ENCODE data around the gene EFEMP2. TPM values are rescaled to one million over a fixed set of nuclear protein-coding genes. Genes with fewer than 3 reads are reported as not detected.

EFEMP2 gene
- total RNA-seq, 1 experiment from 2014 or later: 1.4 TPM

DNA sequence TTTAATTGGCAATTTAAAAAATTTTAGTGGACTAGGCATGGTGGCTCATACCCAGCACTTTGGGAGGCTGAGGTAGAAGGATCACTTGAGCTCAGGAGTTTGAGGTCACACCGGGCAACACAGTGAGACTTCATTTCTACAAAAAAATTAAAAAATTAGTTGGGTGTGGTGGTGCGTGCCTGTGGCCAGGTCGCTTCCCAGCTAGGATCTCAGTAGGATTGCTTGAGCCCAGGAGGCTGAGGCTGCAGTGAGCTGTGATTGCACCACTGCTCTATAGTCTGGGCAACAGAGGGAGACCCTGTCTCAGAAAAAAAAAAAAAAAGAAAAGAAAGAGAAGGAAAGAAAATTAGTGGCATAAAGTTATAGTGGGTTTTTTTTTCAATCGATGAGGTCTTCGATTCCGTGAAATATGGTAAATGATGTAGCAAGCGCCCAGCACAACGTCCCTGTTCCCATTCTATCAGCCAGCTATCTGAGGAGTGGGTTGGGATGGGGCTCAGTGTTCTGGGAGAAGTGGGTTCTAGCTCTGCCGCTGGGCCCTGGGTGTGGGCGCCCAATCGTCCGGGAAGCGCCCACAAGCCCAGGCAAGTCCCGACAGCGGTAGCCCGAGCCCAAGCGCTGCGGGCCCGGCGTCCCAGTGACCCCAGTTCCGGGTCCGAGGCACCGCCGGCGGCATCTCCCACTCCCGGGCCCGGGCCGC, 26.2 kb upstream of the EFEMP2 start:
- H3K4me1 ChIP-seq: peaks cover 29% of the 10 kb centered on the region
- no peak for TF ChIP-seq CTCF (IDR thresholded peaks at IDR 0.05; ENCODE audit: insufficient read depth in 1 of 2, low read depth in 1 of 2, low read length in 1 of 2, severe bottlenecking in 1 of 2, unreplicated experiment in 1 of 2)

DNA sequence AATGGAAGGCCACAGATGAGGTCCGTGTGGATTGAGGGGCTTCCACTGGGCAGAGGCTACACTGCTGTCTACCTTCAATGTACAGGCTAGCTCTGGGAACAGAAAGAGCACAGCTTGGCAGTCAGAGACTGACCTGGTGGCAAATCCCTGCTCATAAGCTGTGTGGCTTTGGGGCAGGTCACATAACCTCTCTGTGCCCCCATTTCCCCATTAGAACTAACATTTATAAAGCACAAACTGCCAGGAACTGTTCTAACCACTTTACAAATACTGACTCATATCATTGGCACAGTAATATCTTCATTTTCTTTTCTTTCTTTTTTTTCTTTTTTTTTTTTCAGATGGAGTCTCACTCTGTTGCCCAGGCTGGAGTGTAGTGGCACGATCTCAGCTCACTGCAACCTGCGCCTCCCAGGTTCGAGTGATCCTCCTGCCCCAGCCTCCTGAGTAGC, 24.4 kb upstream of the EFEMP2 start:
- Histone ChIP-seq H3K4me3 (ENCODE audit: low read depth, low read length) (no peak overlapping the region), H3K4me1 (peaks cover 11% of the 10 kb centered on the region), H3K27me3 (replicated peaks; ENCODE audit: control insufficient read depth, insufficient read depth, low read length) (no peaks in the 10 kb centered on the region; the same call in 1 of the 2 replicates), H3K36me3 (ENCODE audit: control insufficient read depth, insufficient read depth, low read length) (no peaks in the 10 kb centered on the region), H3K9me3 (no peaks in the 10 kb centered on the region)
- peaks cover 27% of the 10 kb centered on the region for H3K36me3 Mint-ChIP-seq (ENCODE audit: insufficient read depth, unreplicated experiment)
- no TSS peak for BruUV-seq (replicated peaks)
- intact Hi-C loops (cut with micrococcal nuclease; ENCODE audit: unreplicated experiment): no loop called here
- H3K27ac Mint-ChIP-seq (ENCODE audit: unreplicated experiment): no peak overlapping the region
- ChIA-PET POLR2A (no interaction called here), CTCF (interaction anchor here (0.7 to 1.4 kb wide), 4 partner anchors 9 to 87 kb away, joined by 3 to 19 read pairs (median 6); partner anchors contain the start of gene FIBP)
- no peak for DNase-seq
- TF ChIP-seq CTCF (IDR thresholded peaks at IDR 0.05; ENCODE audit: insufficient read depth in 1 of 2, low read depth in 1 of 2, low read length in 1 of 2, severe bottlenecking in 1 of 2, unreplicated experiment in 1 of 2): no peak
- H3K9me3 Mint-ChIP-seq (ENCODE audit: unreplicated experiment): no peaks in the 10 kb centered on the region
- H3K4me3 Mint-ChIP-seq (ENCODE audit: unreplicated experiment): no peak overlapping the region
- peaks cover 11% of the 10 kb centered on the region for H3K4me1 Mint-ChIP-seq (ENCODE audit: low read depth, unreplicated experiment)
- H3K27me3 Mint-ChIP-seq (ENCODE audit: insufficient read depth, unreplicated experiment): no peaks in the 10 kb centered on the region

More for the DNA sequence above, 26.2 kb upstream of the EFEMP2 start:
- Histone ChIP-seq H3K36me3 (ENCODE audit: control insufficient read depth, insufficient read depth, low read length) (no peaks in the 10 kb centered on the region), H3K4me3 (ENCODE audit: low read depth, low read length) (peak overlapping the region; percentile 75), H3K9me3 (no peaks in the 10 kb centered on the region), H3K27me3 (replicated peaks; ENCODE audit: control insufficient read depth, insufficient read depth, low read length) (no peaks in the 10 kb centered on the region; the same call in 1 of the 2 replicates)
- Mint-ChIP-seq H3K27ac (ENCODE audit: unreplicated experiment) (peak overlapping the region; percentile 76), H3K4me1 (ENCODE audit: low read depth, unreplicated experiment) (peaks cover 17% of the 10 kb centered on the region), H3K9me3 (ENCODE audit: unreplicated experiment) (no peaks in the 10 kb centered on the region), H3K27me3 (ENCODE audit: insufficient read depth, unreplicated experiment) (no peaks in the 10 kb centered on the region), H3K36me3 (ENCODE audit: insufficient read depth, unreplicated experiment) (peaks cover 19% of the 10 kb centered on the region), H3K4me3 (ENCODE audit: unreplicated experiment) (peak overlapping the region; percentile 79)
- CTCF ChIA-PET: interaction anchor here (0.8 to 4.3 kb wide), 5 partner anchors 8 to 39 kb away, joined by 3 to 30 read pairs (median 5); partner anchors contain the start of genes CCDC85B and FIBP
- POLR2A ChIA-PET: interaction anchor here (0.6 to 2.7 kb wide), 2 partner anchors 8 to 38 kb away, joined by 3 to 27 read pairs; partner anchors contain the start of gene CCDC85B
- no peak for DNase-seq
- intact Hi-C loops (cut with micrococcal nuclease; ENCODE audit: unreplicated experiment): no loop called here
- TSS peak; percentile 24 for BruUV-seq (replicated peaks)

- Mint-ChIP-seq H3K27ac (ENCODE audit: unreplicated experiment) (no peak overlapping the region), H3K27me3 (ENCODE audit: insufficient read depth, unreplicated experiment) (no peaks in the 10 kb centered on the region), H3K36me3 (ENCODE audit: insufficient read depth, unreplicated experiment) (peaks cover 27% of the 10 kb centered on the region), H3K9me3 (ENCODE audit: unreplicated experiment) (no peaks in the 10 kb centered on the region), H3K4me3 (ENCODE audit: unreplicated experiment) (no peak overlapping the region), H3K4me1 (ENCODE audit: low read depth, unreplicated experiment) (peaks cover 10% of the 10 kb centered on the region)
- H3K9me3 ChIP-seq: no peaks in the 10 kb centered on the region
- ChIA-PET CTCF (interaction anchor here (0.8 to 1.4 kb wide), 4 partner anchors 8 to 37 kb away, joined by 3 to 19 read pairs (median 3); partner anchors contain the start of gene FIBP), POLR2A (no interaction called here)
- TF ChIP-seq CTCF (IDR thresholded peaks at IDR 0.05; ENCODE audit: insufficient read depth in 1 of 2, low read depth in 1 of 2, low read length in 1 of 2, severe bottlenecking in 1 of 2, unreplicated experiment in 1 of 2): no peak
- no peak overlapping the region for H3K4me3 ChIP-seq (ENCODE audit: low read depth, low read length)
- DNase-seq: no peak
- no peaks in the 10 kb centered on the region for H3K36me3 ChIP-seq (ENCODE audit: control insufficient read depth, insufficient read depth, low read length)
- intact Hi-C loops (cut with micrococcal nuclease; ENCODE audit: unreplicated experiment): no loop called here
- peaks cover 14% of the 10 kb centered on the region for H3K4me1 ChIP-seq
- H3K27me3 ChIP-seq (replicated peaks; ENCODE audit: control insufficient read depth, insufficient read depth, low read length): no peaks in the 10 kb centered on the region; the same call in 1 of the 2 replicates
- no TSS peak for BruUV-seq (replicated peaks)
Observed at GRCh38 chr11:65896034-65896999, 23.7 kb upstream of the EFEMP2 start.
